ENCODE results near the gene NRIP1.
A peak's percentile ranks its signal among the peaks of the same experiment; 100 is the strongest.

Gene NRIP1

DNA sequence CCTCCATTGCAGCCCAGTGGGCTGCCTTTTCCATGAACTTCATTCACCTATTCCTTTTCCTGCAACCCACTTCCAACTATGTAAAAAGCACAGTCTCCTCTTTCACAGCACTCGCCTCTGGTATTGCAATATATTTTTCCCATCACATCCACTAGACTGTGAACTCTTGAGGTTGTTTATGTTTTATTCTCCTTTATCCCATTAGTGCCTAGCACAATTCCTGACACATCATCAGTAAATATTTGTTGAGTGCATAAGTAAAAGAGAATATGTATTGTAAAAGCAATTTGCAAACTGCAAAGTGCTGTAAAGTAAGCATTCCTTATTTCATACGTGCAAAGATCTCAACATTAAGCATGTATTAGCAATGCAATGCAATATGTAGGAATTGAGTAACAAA, 27.9 kb upstream of the NRIP1 start:
- no peaks in the 10 kb centered on the region for H3K27me3 ChIP-seq (ENCODE audit: insufficient read depth, low read length)
- no peaks in the 10 kb centered on the region for H3K9me3 ChIP-seq (ENCODE audit: insufficient read depth, low read depth, low read length)
- H3K27ac ChIP-seq (ENCODE audit: low read length), result no peak overlapping the region
- H3K4me1 ChIP-seq (ENCODE audit: insufficient read depth, low read length), result no peaks in the 10 kb centered on the region
- no peak overlapping the region for H3K4me3 ChIP-seq (ENCODE audit: low read length)
- H3K9ac ChIP-seq (ENCODE audit: low read depth, low read length), result no peak overlapping the region
- H3K36me3 ChIP-seq (ENCODE audit: insufficient read depth, low read depth, low read length), result no peaks in the 10 kb centered on the region

DNA sequence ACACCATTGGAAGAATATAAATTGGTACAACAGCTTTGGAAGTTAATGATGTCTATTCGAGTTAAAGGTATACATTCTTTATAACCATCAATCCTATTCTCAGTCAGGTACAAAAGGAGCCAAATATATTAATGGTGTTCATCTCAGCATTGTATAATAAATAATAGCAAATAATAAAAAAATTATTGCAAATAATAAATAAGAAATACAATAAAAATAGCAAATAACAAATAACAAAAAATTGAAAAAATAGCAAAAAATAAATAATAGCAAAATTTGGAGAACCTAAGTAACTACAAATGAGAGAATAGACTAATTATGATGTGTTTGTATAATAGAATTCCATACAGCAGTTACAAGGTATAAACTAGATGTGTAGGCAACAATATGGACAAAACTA, 25.6 kb upstream of the NRIP1 start:
- H3K4me1 ChIP-seq (ENCODE audit: insufficient read depth, low read length), result no peaks in the 10 kb centered on the region
- H3K36me3 ChIP-seq (ENCODE audit: insufficient read depth, low read depth, low read length), result no peaks in the 10 kb centered on the region
- H3K9me3 ChIP-seq (ENCODE audit: insufficient read depth, low read depth, low read length), result no peaks in the 10 kb centered on the region
- no peak overlapping the region for H3K4me3 ChIP-seq (ENCODE audit: low read length)
- H3K27me3 ChIP-seq (ENCODE audit: insufficient read depth, low read length), result no peaks in the 10 kb centered on the region
- no peak overlapping the region for H3K9ac ChIP-seq (ENCODE audit: low read depth, low read length)
- no peak overlapping the region for H3K27ac ChIP-seq (ENCODE audit: low read length)

DNA sequence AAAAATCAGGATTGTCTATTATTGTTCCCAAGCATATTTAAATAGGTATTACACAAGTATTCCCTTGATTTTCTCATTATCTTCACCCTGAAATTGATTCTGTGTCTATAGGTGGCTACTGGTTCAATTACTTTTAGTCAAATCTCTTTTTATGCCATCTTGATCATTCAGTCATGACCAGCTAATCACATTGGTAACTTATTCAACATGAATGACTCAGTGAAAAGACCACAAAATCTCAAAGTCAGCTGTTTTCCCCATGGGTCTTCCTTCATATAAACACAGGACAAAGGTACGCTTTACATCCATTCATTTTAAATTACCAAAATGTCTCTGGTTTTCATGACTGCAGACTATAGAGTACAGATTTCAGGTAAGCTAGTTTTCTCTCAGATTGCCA, 23.7 kb upstream of the NRIP1 start:
- no peak overlapping the region for H3K27ac ChIP-seq (ENCODE audit: low read length)
- no peaks in the 10 kb centered on the region for H3K36me3 ChIP-seq (ENCODE audit: insufficient read depth, low read depth, low read length)
- H3K4me3 ChIP-seq (ENCODE audit: low read length), result no peak overlapping the region
- no peaks in the 10 kb centered on the region for H3K9me3 ChIP-seq (ENCODE audit: insufficient read depth, low read depth, low read length)
- H3K4me1 ChIP-seq (ENCODE audit: insufficient read depth, low read length), result no peaks in the 10 kb centered on the region
- no peaks in the 10 kb centered on the region for H3K27me3 ChIP-seq (ENCODE audit: insufficient read depth, low read length)
- no peak overlapping the region for H3K9ac ChIP-seq (ENCODE audit: low read depth, low read length)

DNA sequence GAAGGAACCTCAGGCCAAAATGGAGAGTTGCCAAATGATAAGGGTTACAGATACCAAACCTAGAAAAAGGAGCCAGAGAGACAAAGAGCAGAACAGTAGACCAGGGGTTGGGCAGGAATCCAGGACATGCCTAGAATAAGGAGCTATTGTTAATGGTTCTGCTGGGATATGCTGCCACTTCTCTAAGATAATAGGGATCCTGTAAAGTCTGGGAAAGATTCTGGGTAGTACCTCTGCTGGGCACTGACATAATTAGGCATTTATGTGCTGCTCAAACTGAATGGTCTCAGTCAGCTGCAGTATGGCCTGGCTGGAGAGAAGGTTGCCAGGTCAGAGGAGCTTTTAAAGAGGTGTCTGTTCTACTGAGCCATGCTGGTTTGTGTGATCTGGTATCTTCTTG, 19.9 kb upstream of the NRIP1 start:
- Histone ChIP-seq H3K36me3 (ENCODE audit: insufficient read depth, low read depth, low read length) (no peaks in the 10 kb centered on the region), H3K27me3 (ENCODE audit: insufficient read depth, low read length) (no peaks in the 10 kb centered on the region), H3K9me3 (ENCODE audit: insufficient read depth, low read depth, low read length) (no peaks in the 10 kb centered on the region), H3K4me1 (ENCODE audit: insufficient read depth, low read length) (no peaks in the 10 kb centered on the region), H3K9ac (ENCODE audit: low read depth, low read length) (no peak overlapping the region), H3K4me3 (ENCODE audit: low read length) (no peak overlapping the region), H3K27ac (ENCODE audit: low read length) (no peak overlapping the region)

DNA sequence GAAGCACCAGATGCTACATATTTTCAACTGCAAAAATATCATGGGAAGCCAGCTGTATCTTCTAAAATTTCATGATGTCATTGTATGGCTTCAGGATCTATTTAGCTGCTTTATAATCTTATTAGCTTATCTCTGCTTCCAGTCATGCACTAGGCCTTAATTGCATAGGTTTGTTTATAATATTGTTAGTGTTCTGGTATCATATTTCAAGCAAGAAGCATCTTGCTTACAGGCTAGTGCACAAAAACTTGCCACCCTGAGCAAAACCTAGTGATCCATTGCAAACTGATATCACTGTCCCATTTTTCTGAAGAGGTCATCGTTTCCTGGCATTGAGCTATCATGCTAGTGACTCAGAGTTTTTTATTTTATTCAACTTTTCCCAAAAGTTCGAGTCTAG, 15.7 kb upstream of the NRIP1 start:
- H3K27me3 ChIP-seq (ENCODE audit: insufficient read depth, low read length), result no peaks in the 10 kb centered on the region
- H3K27ac ChIP-seq (ENCODE audit: low read length), result no peak overlapping the region
- no peaks in the 10 kb centered on the region for H3K36me3 ChIP-seq (ENCODE audit: insufficient read depth, low read depth, low read length)
- no peak overlapping the region for H3K9ac ChIP-seq (ENCODE audit: low read depth, low read length)
- H3K9me3 ChIP-seq (ENCODE audit: insufficient read depth, low read depth, low read length), result no peaks in the 10 kb centered on the region
- no peak overlapping the region for H3K4me3 ChIP-seq (ENCODE audit: low read length)
- no peaks in the 10 kb centered on the region for H3K4me1 ChIP-seq (ENCODE audit: insufficient read depth, low read length)

DNA sequence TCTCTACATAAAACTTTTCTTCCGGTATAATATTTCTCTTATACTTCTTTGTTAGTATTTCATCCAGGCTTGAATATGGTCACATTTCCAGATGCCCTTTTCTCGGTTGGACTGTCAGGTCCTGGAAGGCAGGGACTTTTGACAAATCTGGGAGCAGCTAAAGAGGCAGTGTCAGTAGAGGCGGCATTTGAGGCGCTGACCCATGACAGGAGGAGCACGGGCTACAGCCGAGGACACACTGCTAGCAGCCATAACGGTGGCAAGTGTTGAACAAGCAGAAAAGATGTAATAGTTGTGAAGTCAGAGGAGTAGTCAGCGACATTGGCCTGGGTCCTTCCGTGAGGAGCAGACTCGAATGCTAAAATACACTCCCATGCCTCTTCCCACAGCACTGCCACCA, 14.5 kb upstream of the NRIP1 start:
- Histone ChIP-seq H3K4me3 (ENCODE audit: low read length) (no peak overlapping the region), H3K9me3 (ENCODE audit: insufficient read depth, low read depth, low read length) (no peaks in the 10 kb centered on the region), H3K4me1 (ENCODE audit: insufficient read depth, low read length) (no peaks in the 10 kb centered on the region), H3K27ac (ENCODE audit: low read length) (no peak overlapping the region), H3K9ac (ENCODE audit: low read depth, low read length) (no peak overlapping the region), H3K27me3 (ENCODE audit: insufficient read depth, low read length) (no peaks in the 10 kb centered on the region), H3K36me3 (ENCODE audit: insufficient read depth, low read depth, low read length) (no peaks in the 10 kb centered on the region)

DNA sequence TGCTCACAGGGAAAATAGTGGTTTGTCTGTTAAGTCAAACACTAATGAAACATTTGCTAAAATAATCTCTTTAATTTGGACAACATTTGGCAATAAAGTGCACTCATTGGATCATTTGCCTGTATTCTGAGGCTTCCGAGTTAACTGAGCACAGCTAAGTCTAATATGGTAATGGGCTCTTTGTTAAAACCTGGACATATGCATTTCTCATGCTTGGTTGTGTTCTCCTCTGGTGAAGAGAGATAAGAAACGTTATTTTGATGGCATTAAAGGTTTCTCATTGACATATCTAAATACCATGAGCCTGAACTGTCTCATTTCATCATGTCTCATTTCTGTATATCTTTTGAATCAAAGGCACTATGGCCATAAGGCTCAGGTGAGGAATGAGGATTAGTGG, 13.4 kb upstream of the NRIP1 start:
- Histone ChIP-seq H3K9me3 (ENCODE audit: insufficient read depth, low read depth, low read length) (no peaks in the 10 kb centered on the region), H3K27me3 (ENCODE audit: insufficient read depth, low read length) (no peaks in the 10 kb centered on the region), H3K9ac (ENCODE audit: low read depth, low read length) (no peak overlapping the region), H3K27ac (ENCODE audit: low read length) (no peak overlapping the region), H3K36me3 (ENCODE audit: insufficient read depth, low read depth, low read length) (no peaks in the 10 kb centered on the region), H3K4me3 (ENCODE audit: low read length) (no peak overlapping the region), H3K4me1 (ENCODE audit: insufficient read depth, low read length) (no peaks in the 10 kb centered on the region)

DNA sequence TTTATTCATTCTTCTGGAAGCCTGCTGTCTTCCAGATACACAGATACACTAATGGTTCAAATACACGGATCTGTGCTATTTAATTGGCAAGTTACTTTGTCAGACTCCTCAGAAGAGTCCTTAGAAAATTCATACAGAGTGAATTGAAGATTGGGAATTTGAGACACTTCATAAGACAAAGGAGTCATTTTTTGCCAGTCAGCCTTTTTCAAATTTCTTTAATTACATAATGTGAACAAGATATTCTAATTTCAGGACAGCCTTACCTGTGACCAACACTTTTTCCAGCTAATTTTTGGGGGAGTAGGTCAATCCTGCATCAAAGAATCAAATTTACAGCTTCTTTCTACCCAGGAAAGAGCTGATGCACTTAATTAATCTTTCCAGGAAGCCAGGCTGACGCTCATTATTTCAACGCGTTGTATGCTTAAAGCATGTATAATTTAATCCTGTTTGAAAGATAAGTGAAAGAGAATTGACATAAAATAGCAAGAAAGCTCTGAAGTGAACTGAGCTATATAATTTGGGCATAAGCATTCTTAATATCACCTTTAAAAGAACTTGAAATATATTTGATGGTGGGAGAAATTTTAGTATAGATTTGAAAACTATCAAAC, 12.8 kb upstream of the NRIP1 start:
- no peak overlapping the region for H3K4me3 ChIP-seq (ENCODE audit: low read length)
- no peaks in the 10 kb centered on the region for H3K27me3 ChIP-seq (ENCODE audit: insufficient read depth, low read length)
- no peaks in the 10 kb centered on the region for H3K36me3 ChIP-seq (ENCODE audit: insufficient read depth, low read depth, low read length)
- H3K27ac ChIP-seq (ENCODE audit: low read length), result no peak overlapping the region
- no peaks in the 10 kb centered on the region for H3K9me3 ChIP-seq (ENCODE audit: insufficient read depth, low read depth, low read length)
- H3K9ac ChIP-seq (ENCODE audit: low read depth, low read length), result no peak overlapping the region
- no peaks in the 10 kb centered on the region for H3K4me1 ChIP-seq (ENCODE audit: insufficient read depth, low read length)

DNA sequence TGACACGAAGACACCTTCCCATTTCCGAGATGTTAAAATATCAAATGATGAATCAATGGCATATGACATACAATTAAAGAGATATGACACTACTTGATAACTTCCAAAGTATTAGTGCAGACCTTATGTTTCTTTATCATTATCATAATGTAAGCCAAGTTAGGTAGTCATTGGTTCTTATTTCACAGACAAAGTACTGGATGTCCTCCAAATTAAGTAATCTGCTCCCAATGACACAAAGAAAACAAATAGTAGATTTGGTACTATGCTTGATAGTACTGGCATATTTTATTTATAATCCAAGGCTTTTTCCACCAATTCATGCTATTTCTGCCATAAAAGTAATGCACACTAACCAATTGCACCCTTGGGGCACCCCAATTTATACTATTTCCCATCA, 11.9 kb upstream of the NRIP1 start:
- Histone ChIP-seq H3K4me1 (ENCODE audit: insufficient read depth, low read length) (no peaks in the 10 kb centered on the region), H3K9me3 (ENCODE audit: insufficient read depth, low read depth, low read length) (no peaks in the 10 kb centered on the region), H3K27ac (ENCODE audit: low read length) (no peak overlapping the region), H3K9ac (ENCODE audit: low read depth, low read length) (no peak overlapping the region), H3K27me3 (ENCODE audit: insufficient read depth, low read length) (no peaks in the 10 kb centered on the region), H3K4me3 (ENCODE audit: low read length) (no peak overlapping the region), H3K36me3 (ENCODE audit: insufficient read depth, low read depth, low read length) (no peaks in the 10 kb centered on the region)

DNA sequence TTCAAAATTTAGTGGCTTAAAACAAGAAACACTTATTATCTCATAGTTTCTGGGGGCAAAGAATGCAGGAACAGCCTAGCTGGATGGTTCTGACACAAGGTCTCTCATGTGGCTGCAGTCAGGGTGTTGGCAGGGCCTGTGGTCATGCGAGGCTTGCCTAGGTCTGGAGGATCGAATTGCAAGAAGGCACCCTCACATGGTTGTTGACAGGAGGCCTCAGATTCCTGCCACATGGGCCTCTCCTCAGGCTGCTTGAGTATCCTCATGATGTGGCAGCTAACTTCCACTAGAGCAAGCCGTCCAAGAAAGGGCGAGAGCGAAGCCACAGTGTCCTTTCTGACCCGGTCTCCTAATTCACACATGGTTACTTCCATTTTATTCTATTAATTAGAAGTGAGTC, 6.2 kb upstream of the NRIP1 start:
- H3K4me1 ChIP-seq (ENCODE audit: insufficient read depth, low read length), result peaks cover 3% of the 10 kb centered on the region; the same call in 1 of the 2 replicates
- H3K36me3 ChIP-seq (ENCODE audit: insufficient read depth, low read depth, low read length), result no peaks in the 10 kb centered on the region
- no peak overlapping the region for H3K27ac ChIP-seq (ENCODE audit: low read length)

DNA sequence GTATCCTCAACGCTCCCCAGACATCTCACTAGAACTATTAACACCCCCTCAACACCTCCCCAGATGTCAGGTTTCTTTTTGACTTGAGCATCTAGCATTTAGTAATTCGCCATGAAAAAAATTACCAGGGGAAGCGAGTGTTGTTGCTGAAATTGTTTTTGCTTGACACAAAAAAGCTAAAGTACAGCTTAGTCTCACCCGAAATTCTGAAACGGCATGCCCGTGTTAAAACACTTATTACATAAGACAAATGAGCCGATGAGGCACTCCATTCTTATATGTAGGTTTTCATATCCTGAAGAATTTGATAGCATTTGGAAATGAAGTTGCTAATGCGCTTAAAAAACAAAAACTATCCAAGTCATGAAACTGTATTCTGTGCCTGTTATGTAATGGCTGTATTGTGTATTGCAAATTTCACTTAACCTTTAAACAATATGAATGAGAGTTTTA, 1.3 kb upstream of the NRIP1 start:
- Histone ChIP-seq H3K9me3 (ENCODE audit: insufficient read depth, low read depth, low read length) (no peaks in the 10 kb centered on the region), H3K4me1 (ENCODE audit: insufficient read depth, low read length) (peaks cover 14% of the 10 kb centered on the region), H3K27ac (ENCODE audit: low read length) (no peak overlapping the region), H3K9ac (ENCODE audit: low read depth, low read length) (peak overlapping the region; percentile 59; the same call in 1 of the 2 replicates), H3K36me3 (ENCODE audit: insufficient read depth, low read depth, low read length) (no peaks in the 10 kb centered on the region), H3K4me3 (ENCODE audit: low read length) (peak overlapping the region; percentile 85), H3K27me3 (ENCODE audit: insufficient read depth, low read length) (peaks cover 35% of the 10 kb centered on the region)

More for the DNA sequence above, 6.2 kb upstream of the NRIP1 start:
- no peak overlapping the region for H3K4me3 ChIP-seq (ENCODE audit: low read length)
- H3K9ac ChIP-seq (ENCODE audit: low read depth, low read length), result no peak overlapping the region
- peaks cover 14% of the 10 kb centered on the region for H3K27me3 ChIP-seq (ENCODE audit: insufficient read depth, low read length)
- H3K9me3 ChIP-seq (ENCODE audit: insufficient read depth, low read depth, low read length), result no peaks in the 10 kb centered on the region

DNA sequence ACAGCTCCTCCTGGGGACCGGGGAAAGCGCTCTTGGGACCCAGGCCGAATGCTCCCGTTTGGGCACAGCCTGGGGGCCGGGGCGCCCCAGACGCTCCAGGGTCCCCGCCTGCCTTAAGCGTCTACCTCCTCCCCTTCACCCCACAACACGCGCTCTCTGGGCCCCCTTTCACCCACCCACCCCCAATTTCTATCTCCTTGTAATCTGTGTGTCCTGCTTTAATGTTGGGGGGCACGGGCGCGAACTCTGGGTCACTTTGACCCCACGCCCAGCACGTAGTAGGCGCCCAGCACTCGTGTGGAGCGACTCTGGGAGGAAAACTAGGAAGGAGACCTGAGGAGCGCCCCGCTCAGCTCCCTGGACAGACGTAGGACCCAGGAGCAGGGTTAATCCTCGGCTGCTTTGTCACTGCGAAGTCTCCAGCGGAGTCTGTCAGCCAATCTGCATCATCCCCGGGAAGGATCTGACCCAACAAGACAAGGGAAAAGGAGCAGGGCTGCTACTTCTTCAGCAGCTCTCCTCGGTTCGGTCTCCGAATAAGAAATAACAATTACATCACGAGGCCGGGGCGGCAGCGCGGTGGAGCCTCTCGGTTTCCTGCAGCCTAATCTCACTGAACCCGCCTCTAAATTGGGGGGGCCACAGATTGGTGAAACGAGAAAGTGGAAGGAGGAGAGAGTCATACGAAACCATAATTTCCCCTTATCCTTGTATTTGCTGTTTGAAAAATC, 757 bp upstream of the NRIP1 start:
- H3K27ac ChIP-seq (ENCODE audit: low read length), result no peak overlapping the region
- peaks cover 20% of the 10 kb centered on the region for H3K4me1 ChIP-seq (ENCODE audit: insufficient read depth, low read length)
- no peaks in the 10 kb centered on the region for H3K9me3 ChIP-seq (ENCODE audit: insufficient read depth, low read depth, low read length)
- peak overlapping the region; percentile 59; the same call in 1 of the 2 replicates for H3K9ac ChIP-seq (ENCODE audit: low read depth, low read length)
- peaks cover 35% of the 10 kb centered on the region for H3K27me3 ChIP-seq (ENCODE audit: insufficient read depth, low read length)
- H3K36me3 ChIP-seq (ENCODE audit: insufficient read depth, low read depth, low read length), result no peaks in the 10 kb centered on the region
- peak overlapping the region; percentile 85 for H3K4me3 ChIP-seq (ENCODE audit: low read length)
